Liver (tissue), 3 donors: ENCODE data around the gene EIF4A2.
A peak's percentile ranks its signal among the peaks of the same experiment; 100 is the strongest.

Experiments used
- EGR1 ChIP-seq, 2 donors: IDR thresholded peaks; 2 replicates each; pipeline ENCODE4 v1.6.1; 2016 to 2018; ENCODE audit warnings: antibody characterized with exemption in 2 of 2, low read depth in 2 of 2
- FOXA1 ChIP-seq: IDR thresholded peaks from 2 replicates; pipeline ENCODE4 v1.6.1; 2016; ENCODE audit warnings: antibody characterized with exemption
- JUND ChIP-seq, 2 donors: IDR thresholded peaks; 2 replicates each; pipeline ENCODE4 v1.6.1; 2016; ENCODE audit warnings: antibody characterized with exemption in 2 of 2
- RAD21 ChIP-seq, 2 donors: IDR thresholded peaks; 2 replicates each; pipeline ENCODE4 v1.6.1; 2016; ENCODE audit warnings: antibody characterized with exemption in 2 of 2, mild to moderate bottlenecking in 2 of 2
- TAF1 ChIP-seq: conservative IDR thresholded peaks from 2 replicates; pipeline ENCODE4 v1.6.1; 2016; ENCODE audit warnings: antibody characterized with exemption, mild to moderate bottlenecking
- YY1 ChIP-seq: IDR thresholded peaks from 2 replicates; pipeline ENCODE4 v1.6.1; 2016; ENCODE audit warnings: antibody characterized with exemption, mild to moderate bottlenecking
- TF ChIP-seq, protein P1 (sequence below): fragments of 150-350 bp; IDR thresholded peaks from 2 replicates; pipeline ENCODE4 v1.5.1; 2017; ENCODE audit warnings: improper control_type of control experiment, low read depth, low read length; ENCODE audit not compliant: missing input control
- TF ChIP-seq, protein P2 (sequence below): IDR thresholded peaks from 2 replicates; pipeline ENCODE4 v1.6.1; 2016; ENCODE audit warnings: antibody characterized with exemption
- TF ChIP-seq, protein P3 (sequence below): IDR thresholded peaks from 2 replicates; pipeline ENCODE4 v1.6.1; 2016; ENCODE audit warnings: antibody characterized with exemption, mild to moderate bottlenecking
- donor health status: healthy.
- donor health status: healthy.

DNA sequence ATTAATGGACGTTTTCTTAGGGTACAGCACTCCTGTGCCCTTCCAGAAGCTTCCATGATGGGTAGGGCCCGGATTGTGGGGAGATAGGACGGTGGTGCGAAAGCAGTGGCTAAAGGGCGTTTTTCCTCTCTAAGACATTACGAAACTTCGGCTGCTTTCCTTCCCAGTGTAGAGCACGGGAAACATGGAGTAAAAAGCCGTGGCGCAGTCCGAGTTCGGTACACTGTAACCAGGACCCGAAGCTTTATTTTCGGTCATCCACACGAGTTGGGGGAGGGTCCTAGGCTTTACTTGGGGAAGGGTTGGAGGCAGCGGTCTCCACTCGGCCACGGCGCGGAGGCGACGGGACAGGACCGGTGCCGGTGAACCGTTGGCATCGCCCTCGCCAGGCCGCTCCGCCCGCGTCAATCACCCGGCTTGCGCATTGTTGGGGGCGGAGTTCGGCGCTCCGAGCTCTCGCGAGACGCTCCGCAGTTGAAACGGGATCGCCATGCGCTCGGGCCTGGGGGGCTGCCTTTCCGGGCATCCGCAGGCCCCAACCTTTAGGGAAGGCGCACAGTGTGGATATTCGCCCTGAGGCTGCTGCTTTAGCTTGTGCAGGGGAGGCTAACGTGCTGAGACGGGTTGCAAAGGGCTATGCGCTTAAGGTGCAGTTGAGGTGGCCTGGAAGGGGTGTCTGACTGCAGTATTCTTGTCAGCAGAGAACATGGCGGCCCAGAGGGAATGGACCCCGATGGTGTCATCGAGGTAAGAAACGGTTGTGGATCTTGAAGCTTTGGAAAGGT lies 546 bp downstream of the EIF4A2 start:
- TF ChIP-seq, protein P1, sequence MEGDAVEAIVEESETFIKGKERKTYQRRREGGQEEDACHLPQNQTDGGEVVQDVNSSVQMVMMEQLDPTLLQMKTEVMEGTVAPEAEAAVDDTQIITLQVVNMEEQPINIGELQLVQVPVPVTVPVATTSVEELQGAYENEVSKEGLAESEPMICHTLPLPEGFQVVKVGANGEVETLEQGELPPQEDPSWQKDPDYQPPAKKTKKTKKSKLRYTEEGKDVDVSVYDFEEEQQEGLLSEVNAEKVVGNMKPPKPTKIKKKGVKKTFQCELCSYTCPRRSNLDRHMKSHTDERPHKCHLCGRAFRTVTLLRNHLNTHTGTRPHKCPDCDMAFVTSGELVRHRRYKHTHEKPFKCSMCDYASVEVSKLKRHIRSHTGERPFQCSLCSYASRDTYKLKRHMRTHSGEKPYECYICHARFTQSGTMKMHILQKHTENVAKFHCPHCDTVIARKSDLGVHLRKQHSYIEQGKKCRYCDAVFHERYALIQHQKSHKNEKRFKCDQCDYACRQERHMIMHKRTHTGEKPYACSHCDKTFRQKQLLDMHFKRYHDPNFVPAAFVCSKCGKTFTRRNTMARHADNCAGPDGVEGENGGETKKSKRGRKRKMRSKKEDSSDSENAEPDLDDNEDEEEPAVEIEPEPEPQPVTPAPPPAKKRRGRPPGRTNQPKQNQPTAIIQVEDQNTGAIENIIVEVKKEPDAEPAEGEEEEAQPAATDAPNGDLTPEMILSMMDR, result no peak
- TF ChIP-seq TAF1, result peak; percentile 94
- no peak for TF ChIP-seq JUND (IDR thresholded peaks at IDR 0.05)
- TF ChIP-seq YY1, result peak; percentile 9
- TF ChIP-seq, protein P2, sequence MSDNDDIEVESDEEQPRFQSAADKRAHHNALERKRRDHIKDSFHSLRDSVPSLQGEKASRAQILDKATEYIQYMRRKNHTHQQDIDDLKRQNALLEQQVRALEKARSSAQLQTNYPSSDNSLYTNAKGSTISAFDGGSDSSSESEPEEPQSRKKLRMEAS, result peak; percentile 43
- TF ChIP-seq FOXA1, result no peak
- TF ChIP-seq RAD21 (IDR thresholded peaks at IDR 0.05), result no peak
- TF ChIP-seq, protein P3, sequence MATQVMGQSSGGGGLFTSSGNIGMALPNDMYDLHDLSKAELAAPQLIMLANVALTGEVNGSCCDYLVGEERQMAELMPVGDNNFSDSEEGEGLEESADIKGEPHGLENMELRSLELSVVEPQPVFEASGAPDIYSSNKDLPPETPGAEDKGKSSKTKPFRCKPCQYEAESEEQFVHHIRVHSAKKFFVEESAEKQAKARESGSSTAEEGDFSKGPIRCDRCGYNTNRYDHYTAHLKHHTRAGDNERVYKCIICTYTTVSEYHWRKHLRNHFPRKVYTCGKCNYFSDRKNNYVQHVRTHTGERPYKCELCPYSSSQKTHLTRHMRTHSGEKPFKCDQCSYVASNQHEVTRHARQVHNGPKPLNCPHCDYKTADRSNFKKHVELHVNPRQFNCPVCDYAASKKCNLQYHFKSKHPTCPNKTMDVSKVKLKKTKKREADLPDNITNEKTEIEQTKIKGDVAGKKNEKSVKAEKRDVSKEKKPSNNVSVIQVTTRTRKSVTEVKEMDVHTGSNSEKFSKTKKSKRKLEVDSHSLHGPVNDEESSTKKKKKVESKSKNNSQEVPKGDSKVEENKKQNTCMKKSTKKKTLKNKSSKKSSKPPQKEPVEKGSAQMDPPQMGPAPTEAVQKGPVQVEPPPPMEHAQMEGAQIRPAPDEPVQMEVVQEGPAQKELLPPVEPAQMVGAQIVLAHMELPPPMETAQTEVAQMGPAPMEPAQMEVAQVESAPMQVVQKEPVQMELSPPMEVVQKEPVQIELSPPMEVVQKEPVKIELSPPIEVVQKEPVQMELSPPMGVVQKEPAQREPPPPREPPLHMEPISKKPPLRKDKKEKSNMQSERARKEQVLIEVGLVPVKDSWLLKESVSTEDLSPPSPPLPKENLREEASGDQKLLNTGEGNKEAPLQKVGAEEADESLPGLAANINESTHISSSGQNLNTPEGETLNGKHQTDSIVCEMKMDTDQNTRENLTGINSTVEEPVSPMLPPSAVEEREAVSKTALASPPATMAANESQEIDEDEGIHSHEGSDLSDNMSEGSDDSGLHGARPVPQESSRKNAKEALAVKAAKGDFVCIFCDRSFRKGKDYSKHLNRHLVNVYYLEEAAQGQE, result no peak
- TF ChIP-seq EGR1 (IDR thresholded peaks at IDR 0.05; ENCODE audit: low read depth in 2 of 2), result no peak
